ENCODE results near the gene FAM168A. TPM values are rescaled to one million over a fixed set of nuclear protein-coding genes. Genes with fewer than 3 reads are reported as not detected.

FAM168A gene
- total RNA-seq, 4 donors from 2014 or later = 31.1 to 50.8 (median 41.1) TPM

GRCh38 chr11:73598719-73599379 lies 937 bp upstream of the FAM168A start:
- intact Hi-C loops (cut with DNase I) = loop anchor here (10.0 kb wide), 1 partner anchor 124 kb away; no protein-coding TSS in a partner anchor

GRCh38 chr11:73597336-73597955 lies 466 bp downstream of the FAM168A start:
- DNase-seq (ENCODE audit: extremely low spot score) = no peak
- H3K4me3 ChIP-seq = peak overlapping the region; percentile 78 to 99 (median 92)
- no peak for TF ChIP-seq EP300 (IDR thresholded peaks at IDR 0.05)
- TF ChIP-seq CTCF (IDR thresholded peaks at IDR 0.05) = no peak
- TF ChIP-seq POLR2AphosphoS5 (IDR thresholded peaks at IDR 0.05) = no peak
- no peak for TF ChIP-seq POLR2A (IDR thresholded peaks at IDR 0.05; ENCODE audit: low read depth)
- 6% methylated on average over 19 of the region's 27 CpGs for WGBS
- intact Hi-C loops (cut with DNase I) = loop anchor here (10.0 kb wide), 1 partner anchor 123 kb away; no protein-coding TSS in a partner anchor
- H3K27me3 ChIP-seq = no peaks in the 10 kb centered on the region
- H3K36me3 ChIP-seq = no peaks in the 10 kb centered on the region
- peak overlapping the region; percentile 84 to 88 (median 86) for H3K27ac ChIP-seq (replicated peaks in 1 of 4)
- H3K4me1 ChIP-seq = peaks cover 13 to 41% (median 22%) of the 10 kb centered on the region in 4 donors
- no peaks in the 10 kb centered on the region for H3K9me3 ChIP-seq

More at GRCh38 chr11:73598719-73599379, 937 bp upstream of the FAM168A start:
- Histone ChIP-seq H3K27ac (replicated peaks in 1 of 4) (peak overlapping the region; percentile 84 to 88 (median 86)), H3K4me3 (peak overlapping the region; percentile 78 to 99 (median 92)), H3K36me3 (no peaks in the 10 kb centered on the region), H3K9me3 (no peaks in the 10 kb centered on the region), H3K4me1 (peaks cover 13 to 37% (median 22%) of the 10 kb centered on the region in 4 donors), H3K27me3 (no peaks in the 10 kb centered on the region)
- TF ChIP-seq POLR2A (IDR thresholded peaks at IDR 0.05; ENCODE audit: low read depth) = no peak
- no peak for TF ChIP-seq POLR2AphosphoS5 (IDR thresholded peaks at IDR 0.05)
- TF ChIP-seq CTCF (IDR thresholded peaks at IDR 0.05) = no peak
- TF ChIP-seq EP300 (IDR thresholded peaks at IDR 0.05) = no peak
- DNase-seq (ENCODE audit: extremely low spot score) = no peak
- WGBS = 34% methylated on average over 20 of the region's 20 CpGs

- no peaks in the 10 kb centered on the region for H3K27me3 ChIP-seq
- 98% methylated on average over 2 of the region's 2 CpGs for WGBS
- no peaks in the 10 kb centered on the region for H3K36me3 ChIP-seq
- no peak for TF ChIP-seq CTCF (IDR thresholded peaks at IDR 0.05)
- TF ChIP-seq POLR2A (IDR thresholded peaks at IDR 0.05; ENCODE audit: low read depth) = no peak
- no peak for TF ChIP-seq EP300 (IDR thresholded peaks at IDR 0.05)
- TF ChIP-seq POLR2AphosphoS5 (IDR thresholded peaks at IDR 0.05) = no peak
- intact Hi-C loops (cut with DNase I) = loop anchor here (10.0 kb wide), 1 partner anchor 122 kb away; no protein-coding TSS in a partner anchor
- no peaks in the 10 kb centered on the region for H3K9me3 ChIP-seq
- H3K4me3 ChIP-seq = peak overlapping the region in 2 of 4 donors; percentile 94 to 99
- no peak overlapping the region for H3K27ac ChIP-seq (replicated peaks in 1 of 4)
- H3K4me1 ChIP-seq = peaks cover 13 to 41% (median 22%) of the 10 kb centered on the region in 4 donors
- no peak for DNase-seq (ENCODE audit: extremely low spot score)
Measured at GRCh38 chr11:73596547-73596946, 1.4 kb downstream of the FAM168A start.

- WGBS = 84% methylated on average over 3 of the region's 3 CpGs
- Histone ChIP-seq H3K4me3 (no peak overlapping the region), H3K27ac (replicated peaks in 1 of 4) (no peak overlapping the region), H3K36me3 (no peaks in the 10 kb centered on the region), H3K4me1 (peaks cover 13 to 35% (median 20%) of the 10 kb centered on the region in 4 donors), H3K9me3 (no peaks in the 10 kb centered on the region), H3K27me3 (no peaks in the 10 kb centered on the region)
- intact Hi-C loops (cut with DNase I) = loop anchor here (10.0 kb wide), 1 partner anchor 118 kb away; no protein-coding TSS in a partner anchor
- no peak for TF ChIP-seq EP300 (IDR thresholded peaks at IDR 0.05)
- no peak for TF ChIP-seq CTCF (IDR thresholded peaks at IDR 0.05)
- no peak for TF ChIP-seq POLR2AphosphoS5 (IDR thresholded peaks at IDR 0.05)
- TF ChIP-seq POLR2A (IDR thresholded peaks at IDR 0.05; ENCODE audit: low read depth) = no peak
- DNase-seq (ENCODE audit: extremely low spot score) = no peak
Measured at GRCh38 chr11:73592640-73593039, 5.3 kb downstream of the FAM168A start.

All from esophagus muscularis mucosa (tissue), 4 donors.